ENCODE measurements around the gene LRRC34.

- TF ChIP-seq REST (IDR thresholded peaks at IDR 0.05; ENCODE audit: low read depth) (no peak), TCF12 (IDR thresholded peaks at IDR 0.05; ENCODE audit: low read depth) (no peak), EGR1 (IDR thresholded peaks at IDR 0.05) (no peak), MAX (IDR thresholded peaks at IDR 0.05) (no peak), YY1 (IDR thresholded peaks at IDR 0.05; ENCODE audit: low read depth) (no peak)
Observed at GRCh38 chr3:169751875-169752274, 60.8 kb downstream of the LRRC34 start.

Measured in Ishikawa (cell line).